GM21515 (cell line): ENCODE measurements around the gene PPP4C.
"Not testable (repeated sequence)": the region's sequence is repeated elsewhere in the genome, so short reads cannot be mapped to it uniquely, and the experiment has no call there.

ENCODE experiments used
- ATAC-seq: cut with Tn5 transposase; IDR thresholded peaks from one replicate; pipeline ENCODE4 v1.9.1; 2021; ENCODE audit not compliant: unreplicated experiment

PPP4C gene

GRCh38 chr16:30096105-30096861 is 20.5 kb downstream of the PPP4C start, which contains the start of gene YPEL3:
Gene YPEL3 (minus strand): TSS chr16:30096213. CDS start chr16:30095482, 731 bp downstream.
- ATAC-seq: peak; percentile 42

GRCh38 chr16:30096862-30097563 is 21.2 kb downstream of the PPP4C start:
- no peak for ATAC-seq

GRCh38 chr16:30104090-30104489 is 28.3 kb downstream of the PPP4C start:
- no peak for ATAC-seq

GRCh38 chr16:30104492-30104891 is 28.7 kb downstream of the PPP4C start:
- no peak for ATAC-seq

GRCh38 chr16:30108059-30108850 is 32.5 kb downstream of the PPP4C start:
- no peak for ATAC-seq

- no peak for ATAC-seq
Observed at GRCh38 chr16:30110661-30111060, 34.9 kb downstream of the PPP4C start.

- ATAC-seq: no peak
Observed at GRCh38 chr16:30112197-30113030, 36.6 kb downstream of the PPP4C start.

- ATAC-seq: no peak
Observed at GRCh38 chr16:30113031-30113710, 37.4 kb downstream of the PPP4C start, which contains the start of gene GDPD3. Gene GDPD3 (minus strand): TSS chr16:30113537. CDS start chr16:30113478, 59 bp downstream.

GRCh38 chr16:30113711-30114333 is 38.0 kb downstream of the PPP4C start:
- no peak for ATAC-seq

GRCh38 chr16:30114411-30114810 is 38.6 kb downstream of the PPP4C start:
- no peak for ATAC-seq

GRCh38 chr16:30114833-30115232 is 39.0 kb downstream of the PPP4C start:
- not testable (repeated sequence) for ATAC-seq

- ATAC-seq: no peak
Observed at GRCh38 chr16:30115238-30115637, 39.4 kb downstream of the PPP4C start.

- ATAC-seq: no peak
Observed at GRCh38 chr16:30116291-30117207, 40.8 kb downstream of the PPP4C start.

- ATAC-seq: no peak
Observed at GRCh38 chr16:30117768-30118167, 42.0 kb downstream of the PPP4C start.

GRCh38 chr16:30119428-30119827 is 43.6 kb downstream of the PPP4C start:
- ATAC-seq: no peak

GRCh38 chr16:30120340-30121105 is 44.7 kb downstream of the PPP4C start:
- no peak for ATAC-seq

- ATAC-seq: no peak
Observed at GRCh38 chr16:30121741-30122571, 46.2 kb downstream of the PPP4C start.
